GM18526 (cell line): Measurements from ENCODE around the gene PPP1R26.

Experiments
- POLR2A ChIP-seq: IDR thresholded peaks from 3 replicates; pipeline ENCODE4 v1.6.1; 2011; ENCODE audit not compliant: insufficient read length; ENCODE audit errors: extremely low read depth

PPP1R26 gene

DNA sequence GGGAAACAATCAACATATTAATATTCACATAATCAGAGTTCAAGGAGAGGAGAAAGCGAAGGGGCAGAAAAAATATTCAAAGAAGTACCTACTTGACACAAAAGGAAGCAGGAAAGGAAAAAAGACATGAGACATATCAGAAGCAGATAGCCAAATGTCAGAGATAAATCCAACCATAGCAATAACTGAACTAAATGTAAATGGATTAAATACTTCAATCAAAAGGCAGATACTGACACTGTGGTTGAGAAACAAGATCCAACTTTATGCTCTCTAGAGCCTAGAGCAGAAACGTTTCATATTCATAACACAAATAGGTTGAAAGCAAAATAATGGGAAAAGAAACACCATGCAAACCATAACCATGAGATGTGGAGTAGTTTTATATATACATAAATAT, 29.9 kb downstream of the PPP1R26 start:
- TF ChIP-seq POLR2A, result no peak

DNA sequence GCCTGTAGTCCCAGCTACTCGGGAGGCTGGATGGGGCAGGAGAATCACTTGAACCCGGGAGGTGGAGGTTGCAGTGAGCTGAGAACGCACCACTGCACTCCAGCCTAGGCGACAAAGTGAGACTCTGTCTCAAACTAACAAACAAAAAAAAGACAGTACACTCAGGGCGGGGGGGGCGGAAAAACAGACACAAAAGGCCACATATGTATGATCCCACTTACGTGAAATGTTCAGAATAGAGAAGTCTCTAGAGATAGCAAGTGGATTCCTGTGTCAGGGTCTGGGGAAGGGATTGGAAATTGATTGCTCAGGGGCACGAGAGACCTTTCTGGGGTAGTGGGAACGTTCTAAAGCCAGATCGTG, 32.6 kb downstream of the PPP1R26 start:
- no peak for TF ChIP-seq POLR2A

DNA sequence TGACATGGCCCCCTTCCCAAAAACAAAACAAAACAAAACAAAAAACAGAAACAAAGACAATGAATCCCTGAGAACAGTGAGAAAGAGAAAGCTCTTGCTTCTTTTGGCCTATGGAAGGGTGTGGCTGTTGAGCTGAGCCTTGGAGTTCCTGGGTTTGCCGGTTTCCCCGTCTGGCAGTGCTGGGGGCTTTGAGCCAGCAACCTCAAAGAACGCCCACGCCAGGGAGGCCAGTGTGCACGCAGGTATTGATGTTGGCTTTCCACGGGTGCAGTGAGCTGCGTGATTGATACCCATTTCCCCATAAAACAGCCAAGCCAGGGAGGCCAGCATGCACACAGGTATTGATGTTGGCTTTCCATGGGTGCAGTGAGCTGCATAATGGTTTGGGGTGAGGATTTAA, 33.3 kb downstream of the PPP1R26 start:
- TF ChIP-seq POLR2A, result no peak

DNA sequence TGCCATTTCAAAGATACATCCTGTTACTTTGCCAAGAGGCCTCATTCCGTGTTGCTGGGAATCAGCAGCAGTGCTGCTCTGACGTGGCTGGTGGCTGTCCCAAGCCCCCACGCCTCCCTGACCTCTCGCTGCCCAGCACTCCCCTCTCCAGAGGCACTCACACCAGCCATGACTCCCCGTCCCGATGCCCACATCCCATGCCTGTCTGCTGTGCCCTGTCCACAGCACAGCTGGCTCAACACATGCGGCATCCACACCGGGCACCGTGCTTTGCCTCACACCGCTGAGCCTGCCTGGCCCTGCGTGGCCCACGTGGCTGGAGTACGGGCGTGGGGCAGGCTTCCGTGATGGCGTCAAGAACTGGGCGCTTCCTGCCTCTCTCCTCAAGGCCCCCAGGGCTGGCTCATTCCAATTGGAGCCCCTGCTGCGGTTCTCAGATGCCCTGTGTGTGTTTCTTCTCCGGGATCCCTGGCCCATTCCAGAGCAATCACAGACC, 33.8 kb downstream of the PPP1R26 start:
- no peak for TF ChIP-seq POLR2A

DNA sequence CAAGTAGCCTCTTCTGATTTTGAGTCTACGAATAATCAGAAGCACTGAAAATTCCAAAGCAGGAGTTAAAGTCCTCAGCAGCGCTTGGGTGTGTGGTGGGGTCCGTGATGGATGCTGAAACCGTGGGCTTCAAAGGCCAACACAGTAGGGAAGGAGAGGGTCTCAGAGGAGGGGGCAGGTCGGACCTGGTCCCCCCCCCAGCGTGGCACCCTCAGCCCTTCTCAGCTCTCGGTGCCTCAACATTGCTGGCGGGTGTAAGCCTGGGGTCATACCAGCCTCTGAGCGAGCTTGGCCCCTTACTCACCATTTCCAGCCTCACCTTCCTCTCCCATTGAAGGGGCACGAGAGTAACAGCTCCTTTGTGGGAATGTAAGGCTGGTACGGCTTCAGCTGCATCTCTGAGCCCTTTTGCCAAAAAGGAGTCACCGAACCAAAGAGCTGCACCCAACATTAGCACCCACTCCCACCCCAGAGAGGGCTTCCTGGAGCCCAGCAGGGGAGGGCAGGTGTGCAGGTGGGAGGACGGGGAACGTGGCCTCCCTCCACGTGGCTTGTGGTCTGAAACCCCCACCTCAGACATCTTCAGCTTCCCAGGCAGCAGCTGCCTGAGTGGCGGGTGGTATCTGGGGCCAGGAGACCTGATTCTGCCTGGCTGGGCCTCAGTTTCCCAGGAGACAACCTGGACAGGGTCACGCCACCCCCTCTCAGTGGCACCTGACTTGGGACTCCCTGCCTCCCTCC, 34.9 kb downstream of the PPP1R26 start:
- TF ChIP-seq POLR2A, result no peak

DNA sequence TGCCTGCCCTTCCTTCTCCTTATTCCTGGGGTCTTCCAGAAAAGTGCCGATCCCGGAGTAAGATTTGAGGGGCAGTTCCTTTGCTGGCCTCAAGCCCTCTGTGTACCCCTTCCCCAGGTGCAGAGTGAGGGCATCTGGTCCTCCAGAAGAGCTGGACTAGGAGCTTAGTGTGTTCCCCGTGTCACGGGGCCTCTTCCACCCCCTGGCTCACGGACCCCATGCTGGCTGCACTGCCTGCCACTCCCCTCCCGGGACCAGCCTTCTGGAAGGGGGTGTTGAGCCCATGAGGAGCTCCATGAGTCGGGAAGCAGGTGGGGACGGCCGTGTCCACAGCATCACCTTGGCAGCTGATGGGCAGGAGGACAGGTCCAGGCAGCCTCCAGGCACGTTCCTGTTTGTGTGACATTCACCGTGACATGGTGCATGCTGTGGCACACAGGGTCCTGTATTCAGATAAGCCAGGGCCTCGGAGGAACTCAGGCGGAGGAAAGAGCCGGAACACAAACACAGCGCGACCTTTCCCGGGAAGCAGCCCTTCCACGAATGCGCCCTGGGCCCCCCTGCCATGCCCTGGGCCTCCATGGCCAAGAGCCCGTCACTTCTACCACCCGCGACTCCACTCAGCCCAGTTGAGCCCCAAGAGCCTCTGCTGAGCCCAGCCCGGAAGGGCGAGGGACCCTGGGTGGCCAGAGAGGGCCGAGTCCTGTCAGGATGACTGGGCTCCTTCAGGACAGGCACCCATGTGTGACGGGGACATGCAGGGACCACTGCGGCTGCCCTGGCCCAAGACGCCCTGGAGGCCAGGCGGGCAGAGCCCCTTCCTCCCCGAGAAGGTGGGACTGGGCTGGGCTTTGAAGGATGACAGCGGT, 35.7 kb downstream of the PPP1R26 start:
- no peak for TF ChIP-seq POLR2A

DNA sequence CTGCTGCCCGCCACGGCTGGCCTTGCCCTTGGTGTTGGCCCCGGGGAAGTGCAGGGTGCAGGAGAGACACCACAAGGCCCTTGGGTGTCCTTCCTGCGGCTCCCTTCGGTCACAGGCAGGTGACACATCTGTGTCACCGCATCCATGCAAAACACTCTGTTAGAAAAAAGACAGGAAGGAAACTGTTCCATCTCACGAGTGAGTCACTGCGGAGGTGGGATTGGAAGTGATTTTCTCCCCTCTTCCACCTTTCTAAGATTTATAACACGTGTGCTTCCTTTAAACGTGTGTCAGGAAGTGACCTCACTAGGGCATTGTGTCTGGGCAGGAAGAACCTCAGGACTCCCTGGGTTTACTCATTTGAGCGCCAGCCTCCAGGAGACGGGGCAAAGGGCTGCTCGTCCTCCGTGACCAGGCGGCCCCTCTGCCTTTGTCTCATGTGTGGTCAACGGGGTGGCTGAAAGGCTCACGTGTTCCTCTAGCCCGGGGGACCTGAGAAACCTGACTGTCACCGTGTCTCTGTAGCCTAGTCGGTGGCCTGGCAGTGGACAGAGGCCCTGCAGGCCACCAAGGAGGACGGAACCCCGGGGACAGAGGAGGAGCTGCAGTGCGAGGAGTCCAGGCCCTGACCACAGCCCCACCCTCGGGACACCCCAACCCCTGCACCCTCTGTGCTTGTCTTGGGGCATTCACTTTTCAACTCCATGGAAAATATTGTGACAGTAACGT, 36.7 kb downstream of the PPP1R26 start:
- TF ChIP-seq POLR2A, result no peak

DNA sequence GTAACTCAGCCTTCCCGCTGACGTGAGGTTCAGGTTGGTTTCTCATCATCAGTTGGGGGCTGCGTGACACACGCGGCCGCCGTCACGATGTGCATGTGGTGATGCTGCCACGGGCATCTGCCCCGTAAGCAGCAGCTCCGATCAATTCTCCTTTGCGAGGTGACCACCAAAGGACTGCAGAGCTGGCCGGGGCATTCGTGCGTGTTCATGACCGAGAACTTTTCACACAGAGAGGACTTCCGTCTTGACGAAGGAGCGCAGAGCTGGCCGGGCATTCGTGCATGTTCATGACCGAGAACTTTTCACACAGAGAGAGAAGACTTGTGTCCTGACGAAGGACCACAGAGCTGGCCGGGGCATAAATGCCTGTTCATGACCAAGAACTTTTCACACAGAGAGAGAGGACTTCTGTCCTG, 37.8 kb downstream of the PPP1R26 start:
- no peak for TF ChIP-seq POLR2A

DNA sequence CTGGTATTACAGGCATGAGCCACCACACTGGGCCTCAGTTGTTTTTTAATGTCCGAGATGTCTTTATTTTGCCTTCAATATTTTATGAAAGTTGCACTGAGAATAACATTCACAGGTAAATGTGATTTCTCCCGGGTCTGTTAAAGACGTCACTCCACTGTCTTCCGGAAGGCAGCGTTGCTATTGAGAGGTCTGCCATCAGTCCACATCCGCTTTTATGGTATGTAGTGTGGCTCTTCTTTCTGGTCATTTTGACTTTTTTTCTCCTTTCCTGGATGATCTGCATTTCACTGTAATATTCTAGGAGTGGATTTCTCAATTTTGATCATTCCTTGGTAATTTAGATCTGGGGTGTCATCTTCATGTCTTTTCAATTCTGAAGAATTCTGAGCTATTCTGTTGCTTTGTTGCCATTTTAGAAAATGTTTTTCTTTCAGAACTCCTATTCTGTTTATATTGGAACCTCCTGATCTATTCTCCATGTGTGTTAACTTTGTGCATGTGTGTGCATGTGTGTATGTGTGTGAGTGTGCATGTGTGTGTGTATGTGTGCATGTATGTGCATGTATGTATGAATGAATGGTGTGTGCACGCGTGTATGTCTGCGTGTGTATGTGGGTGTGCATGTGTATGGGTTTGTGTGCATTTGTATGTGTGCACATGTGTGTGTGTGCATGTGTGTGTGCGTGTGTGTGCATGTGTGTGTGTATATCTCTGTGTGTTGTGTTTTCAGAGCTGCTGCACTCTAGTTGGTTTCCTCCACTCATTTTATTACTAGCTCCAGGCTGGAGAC, 39.8 kb downstream of the PPP1R26 start:
- no peak for TF ChIP-seq POLR2A

DNA sequence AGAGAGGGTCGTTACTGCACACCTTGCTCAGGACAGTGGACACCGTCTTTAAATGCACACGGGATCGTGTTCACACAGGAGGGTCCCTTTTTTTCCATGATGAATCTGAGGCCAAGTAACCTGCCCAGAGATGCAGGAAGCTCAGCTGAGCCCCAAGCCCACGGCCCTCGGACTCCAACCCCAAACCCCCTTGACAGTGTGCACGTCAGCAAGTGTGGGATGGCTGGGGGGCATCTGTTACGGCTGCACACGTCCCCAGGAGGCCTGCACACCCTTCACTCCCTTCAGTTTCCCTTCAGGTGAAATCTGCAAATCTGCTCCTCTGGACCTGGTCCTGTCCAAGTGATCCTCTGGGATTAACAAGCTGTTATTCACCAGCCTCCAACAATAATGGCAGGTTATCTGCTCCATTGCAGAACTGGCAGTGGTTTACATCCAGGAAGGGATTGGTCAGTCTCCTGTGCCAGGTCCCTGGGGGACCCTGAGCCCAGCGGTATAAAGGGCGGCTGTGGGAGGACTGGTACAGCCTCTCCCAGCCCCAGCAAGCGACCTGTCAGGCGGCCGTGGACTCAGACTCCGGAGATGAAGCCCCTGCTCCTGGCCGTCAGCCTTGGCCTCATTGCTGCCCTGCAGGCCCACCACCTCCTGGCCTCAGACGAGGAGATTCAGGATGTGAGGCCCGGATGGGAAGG, 41.5 kb downstream of the PPP1R26 start, which contains the start of gene LCN1:
Gene LCN1 (plus strand): TSS at position 525 of the 692 bp plus-strand sequence. CDS start 58 bp downstream, at position 583.
- TF ChIP-seq POLR2A, result no peak

DNA sequence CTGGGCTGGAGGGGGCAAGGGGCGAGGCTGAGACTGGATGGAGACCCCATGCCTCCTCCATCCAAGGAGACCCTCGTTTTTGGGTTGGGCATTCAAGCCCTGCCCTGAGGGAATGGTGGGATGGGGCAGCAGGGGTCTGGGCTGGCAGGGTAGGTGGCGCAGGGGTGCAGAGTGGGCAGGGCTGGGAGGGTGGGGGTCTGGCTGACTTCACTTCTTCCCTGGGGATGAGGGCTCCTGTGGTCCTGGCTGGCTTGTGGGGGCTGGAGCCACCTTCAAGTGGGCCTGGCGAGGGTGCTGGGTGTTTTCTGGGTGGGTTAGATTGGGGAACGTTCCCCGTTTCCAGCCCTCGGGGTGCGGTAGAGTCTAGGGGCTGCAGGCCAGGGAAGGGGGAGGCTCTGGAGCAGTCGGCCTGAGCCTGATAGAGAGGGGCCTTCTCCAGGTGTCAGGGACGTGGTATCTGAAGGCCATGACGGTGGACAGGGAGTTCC, 42.1 kb downstream of the PPP1R26 start:
- no peak for TF ChIP-seq POLR2A

DNA sequence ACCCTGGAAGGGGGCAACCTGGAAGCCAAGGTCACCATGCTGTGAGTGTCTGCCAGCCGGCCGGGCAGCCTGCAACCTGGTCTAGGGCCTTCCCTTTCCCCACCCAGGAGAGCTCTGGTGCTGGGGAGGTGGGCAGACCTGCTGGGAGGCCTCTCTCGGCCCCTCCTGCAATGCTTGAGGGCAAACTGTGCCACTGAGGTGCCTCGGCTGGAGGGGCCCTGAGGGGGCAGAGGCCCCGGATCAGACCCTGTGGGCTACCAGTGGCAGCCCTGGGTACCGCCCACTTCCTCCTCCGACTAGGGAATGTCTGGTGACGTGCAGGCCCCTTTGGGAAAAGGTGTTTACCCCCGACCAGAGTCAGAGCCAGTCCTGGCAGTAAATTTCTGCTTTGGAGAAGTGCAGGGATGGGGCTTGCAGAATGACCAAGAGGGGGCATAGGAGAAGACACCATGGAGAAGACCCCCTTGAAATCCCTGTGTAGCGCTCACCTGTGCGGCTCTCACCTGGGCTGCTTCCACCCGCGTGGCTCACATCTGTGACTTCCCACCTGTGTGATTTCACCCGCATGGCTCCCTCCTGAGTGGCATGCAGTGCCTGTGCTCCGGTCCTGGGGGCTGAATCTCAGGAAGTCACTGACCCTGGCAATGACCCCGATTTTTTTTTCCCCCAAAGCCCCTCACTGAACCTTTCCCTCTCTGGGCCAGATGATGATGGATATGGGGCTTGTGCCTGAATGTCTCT, 42.7 kb downstream of the PPP1R26 start:
- TF ChIP-seq POLR2A, result no peak

DNA sequence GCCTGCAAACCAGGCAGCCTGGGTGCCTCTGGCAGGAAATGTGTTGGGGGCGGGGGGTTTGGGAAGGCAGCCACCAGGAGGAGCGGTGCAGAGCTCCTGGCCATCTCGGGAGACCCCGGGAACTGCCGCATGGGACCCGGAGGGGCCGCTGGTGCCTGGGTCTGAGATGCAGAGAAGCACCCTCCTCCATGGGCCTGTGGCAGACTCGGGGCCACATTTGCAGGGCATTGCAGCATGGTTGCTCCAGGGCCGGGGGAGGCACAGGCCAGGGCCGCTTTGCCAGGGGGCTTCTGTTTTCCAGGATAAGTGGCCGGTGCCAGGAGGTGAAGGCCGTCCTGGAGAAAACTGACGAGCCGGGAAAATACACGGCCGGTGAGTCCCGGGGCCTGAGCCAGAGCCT, 43.3 kb downstream of the PPP1R26 start:
- TF ChIP-seq POLR2A, result no peak
